Neural cell (in vitro differentiated cells): ENCODE results near the gene NUCB2. TPM values are rescaled to one million over a fixed set of nuclear protein-coding genes. Genes with fewer than 3 reads are reported as not detected.

Experiments used
- H2AFZ ChIP-seq: fragments of 200-600, 300-800 bp; sonication (generic), shearing (Covaris generic); 2 replicates; pipeline ENCODE4 v1.6.0; 2014; ENCODE audit warnings: low read depth, mild to moderate bottlenecking, antibody characterized with exemption, low read length, moderate library complexity
- H3F3A ChIP-seq: fragments of 200-600 bp; shearing (Covaris generic); 2 replicates; pipeline ENCODE4 v1.6.1; 2016; ENCODE audit warnings: mild to moderate bottlenecking, moderate library complexity, mixed read lengths, antibody characterized with exemption, low read length; ENCODE audit not compliant: insufficient read depth, poor library complexity, severe bottlenecking
- H3K27ac ChIP-seq: fragments of 200-600, 300-800 bp; sonication (generic), shearing (Covaris generic); 2 replicates; pipeline ENCODE4 v1.5.1; 2014; ENCODE audit warnings: mild to moderate bottlenecking, low read length, moderate library complexity
- H3K27me3 ChIP-seq: fragments of 300-800, 200-600 bp; sonication (generic), shearing (Covaris generic); 2 replicates; pipeline ENCODE4 v1.6.0; 2014; ENCODE audit warnings: mild to moderate bottlenecking, low read depth, low read length, moderate library complexity; ENCODE audit not compliant: insufficient read depth
- H3K36me3 ChIP-seq: fragments of 300-800, 200-600 bp; sonication (generic), shearing (Covaris generic); 2 replicates; pipeline ENCODE4 v1.5.1; 2014; ENCODE audit warnings: mild to moderate bottlenecking, antibody characterized with exemption, low read length, moderate library complexity; ENCODE audit not compliant: insufficient read depth
- H3K4me2 ChIP-seq: fragments of 300-800, 200-600 bp; sonication (generic), shearing (Covaris generic); 2 replicates; pipeline ENCODE4 v1.6.0; 2014; ENCODE audit warnings: mild to moderate bottlenecking, low read length
- H3K4me3 ChIP-seq: fragments of 300-800, 200-600 bp; sonication (generic), shearing (Covaris generic); 2 replicates; pipeline ENCODE4 v1.5.1; 2014; ENCODE audit warnings: mild to moderate bottlenecking, low read length, moderate library complexity
- H3K79me2 ChIP-seq: fragments of 200-600 bp; shearing (Covaris generic); replicated peaks from 2 replicates; pipeline ENCODE4 v1.6.0; 2014; ENCODE audit warnings: mild to moderate bottlenecking, low read length, moderate library complexity; ENCODE audit not compliant: insufficient read depth
- H3K9ac ChIP-seq: fragments of 300-800, 200-600 bp; sonication (generic), shearing (Covaris generic); 2 replicates; pipeline ENCODE4 v1.6.1; 2016; ENCODE audit warnings: mild to moderate bottlenecking, low read length, mixed read lengths
- H3K9me2 ChIP-seq: fragments of 200-600 bp; shearing (Covaris generic); 2 replicates; pipeline ENCODE4 v1.6.1; 2016; ENCODE audit warnings: mild to moderate bottlenecking, low read length, mixed read lengths; ENCODE audit not compliant: insufficient read depth
- H3K9me3 ChIP-seq: fragments of 200-600, 300-800 bp; sonication (generic), shearing (Covaris generic); 2 replicates; pipeline ENCODE4 v1.6.1; 2016; ENCODE audit warnings: mild to moderate bottlenecking, mixed run types, low read length, moderate library complexity, mixed read lengths
- H4K20me1 ChIP-seq: fragments of 200-600 bp; shearing (Covaris generic); 2 replicates; pipeline ENCODE4 v1.6.1; 2016; ENCODE audit warnings: mild to moderate bottlenecking, mixed run types; ENCODE audit not compliant: insufficient read depth
- CTCF ChIP-seq: fragments of 450-650 bp; IDR thresholded peaks from 2 replicates; pipeline ENCODE4 v1.5.1; 2014; ENCODE audit warnings: antibody characterized with exemption, mild to moderate bottlenecking, moderate library complexity; ENCODE audit not compliant: poor library complexity, severe bottlenecking
- EP300 ChIP-seq: fragments of 450-650 bp; conservative IDR thresholded peaks from 2 replicates; pipeline ENCODE4 v1.6.1; 2014; ENCODE audit warnings: antibody characterized with exemption, mild to moderate bottlenecking, moderate library complexity; ENCODE audit not compliant: poor library complexity, severe bottlenecking
- EZH2 ChIP-seq: fragments of 200-600, 300-800 bp; shearing (Covaris generic), sonication (generic); IDR thresholded peaks from 2 replicates; pipeline ENCODE4 v1.6.1; 2014; ENCODE audit warnings: antibody characterized with exemption, low read length, borderline replicate concordance, mild to moderate bottlenecking; ENCODE audit not compliant: insufficient read depth, poor library complexity, severe bottlenecking
- MXI1 ChIP-seq: fragments of 450-650 bp; conservative IDR thresholded peaks from 2 replicates; pipeline ENCODE4 v1.6.1; 2014; ENCODE audit warnings: antibody characterized with exemption, mild to moderate bottlenecking; ENCODE audit not compliant: poor library complexity, severe bottlenecking
- POLR2AphosphoS5 ChIP-seq: IDR thresholded peaks from 2 replicates; pipeline ENCODE4 v1.6.1; 2012
- RAD21 ChIP-seq: fragments of 450-650 bp; conservative IDR thresholded peaks from 2 replicates; pipeline ENCODE4 v1.6.1; 2014; ENCODE audit warnings: antibody characterized with exemption, mild to moderate bottlenecking, moderate library complexity
- REST ChIP-seq: IDR thresholded peaks from 2 replicates; pipeline ENCODE4 v1.6.1; 2012; ENCODE audit warnings: borderline replicate concordance
- SMC3 ChIP-seq: fragments of 450-650 bp; conservative IDR thresholded peaks from 2 replicates; pipeline ENCODE4 v1.6.1; 2014; ENCODE audit warnings: antibody characterized with exemption, mild to moderate bottlenecking, moderate library complexity; ENCODE audit not compliant: poor library complexity
- TAF1 ChIP-seq: IDR thresholded peaks from 2 replicates; pipeline ENCODE4 v1.6.1; 2012; ENCODE audit warnings: low read depth
- polyA plus RNA-seq: library from polyadenylated mRNA; depleted of rRNA; stranded (reverse); fragments of >200 nt; gene quantifications from 2 replicates; pipeline ENCODE4 v1.2.3, GENCODE V29; 2014

Gene NUCB2
- polyA plus RNA-seq, 1 donor from 2014 or later: 120 TPM

- no peak overlapping the region for H2AFZ ChIP-seq
- H3K79me2 ChIP-seq: no peaks in the 10 kb centered on the region
- no peak overlapping the region for H3K4me3 ChIP-seq
- no peak for TF ChIP-seq EP300
- TF ChIP-seq REST: no peak
- TF ChIP-seq MXI1: no peak
- TF ChIP-seq RAD21: no peak
- no peak for TF ChIP-seq EZH2
- H3K4me2 ChIP-seq: no peak overlapping the region
- no peaks in the 10 kb centered on the region for H4K20me1 ChIP-seq
- peaks cover 4% of the 10 kb centered on the region for H3K36me3 ChIP-seq
- no peak overlapping the region for H3K27ac ChIP-seq
- no peak overlapping the region for H3K9ac ChIP-seq
- peaks cover 25% of the 10 kb centered on the region for H3K9me3 ChIP-seq
- no peaks in the 10 kb centered on the region for H3K9me2 ChIP-seq
- no peaks in the 10 kb centered on the region for H3K27me3 ChIP-seq
- no peaks in the 10 kb centered on the region for H3F3A ChIP-seq
These were observed 90.0 kb downstream of the NUCB2 start for GRCh38 chr11:17366495-17366894.

DNA sequence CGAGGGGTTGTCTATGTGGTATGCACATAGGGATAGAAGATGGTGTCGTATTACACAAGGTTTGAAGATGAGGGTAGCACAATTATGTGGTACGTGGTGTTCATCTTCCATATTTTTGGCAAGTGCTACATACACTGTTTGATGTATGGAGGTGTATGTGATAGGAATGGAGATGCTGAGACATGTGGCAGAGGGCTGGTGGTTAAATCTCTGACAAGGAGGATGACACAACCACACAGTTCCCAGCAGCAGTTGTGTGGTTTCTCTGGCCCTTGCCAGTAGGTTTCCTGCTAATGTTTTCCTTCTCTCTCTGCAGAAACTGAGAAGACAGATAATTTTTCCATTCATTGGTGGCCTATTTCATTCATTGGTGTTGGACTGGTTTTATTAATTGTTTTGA lies 92.0 kb downstream of the NUCB2 start:
- no peak overlapping the region for H3K9ac ChIP-seq
- H4K20me1 ChIP-seq: no peaks in the 10 kb centered on the region
- no peak overlapping the region for H3K4me3 ChIP-seq
- H3K9me2 ChIP-seq: no peaks in the 10 kb centered on the region
- H3K79me2 ChIP-seq: no peaks in the 10 kb centered on the region
- H3K27ac ChIP-seq: no peak overlapping the region
- H3K4me2 ChIP-seq: no peak overlapping the region
- no peaks in the 10 kb centered on the region for H3K27me3 ChIP-seq
- no peaks in the 10 kb centered on the region for H3F3A ChIP-seq
- TF ChIP-seq TAF1: no peak
- H3K9me3 ChIP-seq: peaks cover 43% of the 10 kb centered on the region
- H3K36me3 ChIP-seq: peaks cover 11% of the 10 kb centered on the region
- no peak overlapping the region for H2AFZ ChIP-seq

DNA sequence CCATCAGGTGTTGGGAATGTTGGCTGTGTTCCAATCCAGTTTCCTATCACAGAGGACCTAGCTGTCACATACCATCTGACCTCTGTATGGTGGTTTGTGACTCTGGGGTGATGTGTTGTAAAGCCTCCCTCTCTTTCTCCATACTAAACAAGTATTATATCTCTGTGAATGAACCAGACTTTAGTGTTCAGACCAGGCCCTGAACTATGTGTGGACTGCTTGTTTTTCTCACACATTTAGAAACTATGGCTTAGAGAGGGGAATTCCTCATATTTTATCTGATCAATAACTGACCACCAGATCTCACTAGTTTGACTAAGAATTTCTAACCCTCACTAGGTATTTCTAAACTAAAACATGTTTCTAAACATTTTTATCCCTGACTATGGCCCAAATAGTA lies 92.6 kb downstream of the NUCB2 start:
- Histone ChIP-seq H3K4me2 (no peak overlapping the region), H3F3A (no peaks in the 10 kb centered on the region), H3K9me3 (peaks cover 43% of the 10 kb centered on the region), H4K20me1 (no peaks in the 10 kb centered on the region), H3K4me3 (no peak overlapping the region), H2AFZ (no peak overlapping the region), H3K79me2 (no peaks in the 10 kb centered on the region), H3K36me3 (peaks cover 11% of the 10 kb centered on the region), H3K27me3 (no peaks in the 10 kb centered on the region), H3K9ac (no peak overlapping the region), H3K27ac (no peak overlapping the region), H3K9me2 (no peaks in the 10 kb centered on the region)
- TF ChIP-seq REST (no peak), EP300 (no peak), SMC3 (no peak), POLR2AphosphoS5 (no peak), TAF1 (no peak), MXI1 (no peak), RAD21 (no peak), CTCF (no peak), EZH2 (no peak)
